Hepatocyte (in vitro differentiated cells): ENCODE results near the gene ZBTB8B. TPM values are rescaled to one million over a fixed set of nuclear protein-coding genes. Genes with fewer than 3 reads are reported as not detected.
"Not testable (repeated sequence)": the region's sequence is repeated elsewhere in the genome, so short reads cannot be mapped to it uniquely, and the experiment has no call there.

Experiments
- DNase-seq: peaks from one replicate; pipeline ENCODE4 v3.0.0-alpha.2; 2016; ENCODE audit warnings: low spot score
- H2AFZ ChIP-seq: fragments of 200-600 bp; sonication (generic); 2 replicates; pipeline ENCODE4 v1.6.0; 2016; ENCODE audit warnings: antibody characterized with exemption, mild to moderate bottlenecking
- H3K27ac ChIP-seq: fragments of 200-600 bp; sonication (generic); 2 replicates; pipeline ENCODE4 v1.5.1; 2016; ENCODE audit warnings: mild to moderate bottlenecking
- H3K27me3 ChIP-seq: fragments of 200-600 bp; sonication (generic); 2 replicates; pipeline ENCODE4 v1.6.1; 2016
- H3K36me3 ChIP-seq: fragments of 200-600 bp; sonication (generic); replicated peaks from 2 replicates; pipeline ENCODE4 v1.5.1; 2016; ENCODE audit warnings: low read depth; ENCODE audit not compliant: insufficient read depth
- H3K4me1 ChIP-seq: fragments of 200-600 bp; sonication (generic); 2 replicates; pipeline ENCODE4 v1.5.1; 2016; ENCODE audit warnings: mild to moderate bottlenecking, moderate library complexity; ENCODE audit not compliant: insufficient read depth
- H3K4me2 ChIP-seq: fragments of 200-600 bp; sonication (generic); 2 replicates; pipeline ENCODE4 v1.6.0; 2016
- H3K4me3 ChIP-seq: fragments of 200-600 bp; sonication (generic); 2 replicates; pipeline ENCODE4 v1.5.1; 2016; ENCODE audit warnings: mild to moderate bottlenecking
- H3K79me2 ChIP-seq: fragments of 200-600 bp; sonication (generic); 2 replicates; pipeline ENCODE4 v1.6.0; 2017; ENCODE audit warnings: mild to moderate bottlenecking
- H3K9me2 ChIP-seq: fragments of 200-600 bp; sonication (generic); replicated peaks from 2 replicates; pipeline ENCODE4 v1.6.0; 2017; ENCODE audit warnings: mild to moderate bottlenecking; ENCODE audit not compliant: insufficient read depth
- H3K9me3 ChIP-seq: fragments of 200-600 bp; sonication (generic); 2 replicates; pipeline ENCODE4 v1.5.1; 2016; ENCODE audit warnings: low read depth, mild to moderate bottlenecking
- H4K20me1 ChIP-seq: fragments of 200-600 bp; sonication (generic); 2 replicates; pipeline ENCODE4 v1.6.0; 2016; ENCODE audit warnings: mild to moderate bottlenecking; ENCODE audit not compliant: insufficient read depth, poor library complexity, severe bottlenecking
- EZH2 ChIP-seq: fragments of 200-600 bp; sonication (generic); IDR thresholded peaks from 2 replicates; pipeline ENCODE4 v1.6.1; 2016; ENCODE audit warnings: antibody characterized with exemption, mild to moderate bottlenecking, borderline replicate concordance
- EZH2phosphoT487 ChIP-seq: fragments of 200-600 bp; sonication (generic); IDR thresholded peaks from one replicate; pipeline ENCODE4 v1.6.1; 2018; ENCODE audit warnings: antibody characterized with exemption, mild to moderate bottlenecking, low read depth, moderate library complexity; ENCODE audit not compliant: unreplicated experiment, severe bottlenecking
- WGBS: methylation state at CpG from one replicate; pipeline ENCODE4 v1.1.6; 2016; ENCODE audit warnings: low lambda C conversion rate; ENCODE audit errors: missing lambda C conversion rate; 5-methylcytosine and 5-hydroxymethylcytosine counted together
- polyA plus RNA-seq: library from polyadenylated mRNA; unstranded; fragments of >200 nt; fragmentation: Nextera tagmentation; extraction: Ambion mirVana; gene quantifications from 2 replicates; pipeline ENCODE4 v1.2.1, GENCODE V29; 2016
- total RNA-seq: library from RNA; depleted of rRNA; stranded (reverse); fragments of >200 nt; gene quantifications from 2 replicates; pipeline ENCODE4 v1.2.3, GENCODE V29; 2014
- TF ChIP-seq, protein P1 (sequence below): fragments of 200-600 bp; sonication (generic); IDR thresholded peaks from 2 replicates; pipeline ENCODE4 v1.5.1; 2016; ENCODE audit warnings: antibody characterized with exemption, mild to moderate bottlenecking; ENCODE audit not compliant: poor library complexity

ZBTB8B gene
- total and polyA plus RNA-seq, 2 experiments from 2014 or later, result 0.28 to 0.90 TPM

DNA sequence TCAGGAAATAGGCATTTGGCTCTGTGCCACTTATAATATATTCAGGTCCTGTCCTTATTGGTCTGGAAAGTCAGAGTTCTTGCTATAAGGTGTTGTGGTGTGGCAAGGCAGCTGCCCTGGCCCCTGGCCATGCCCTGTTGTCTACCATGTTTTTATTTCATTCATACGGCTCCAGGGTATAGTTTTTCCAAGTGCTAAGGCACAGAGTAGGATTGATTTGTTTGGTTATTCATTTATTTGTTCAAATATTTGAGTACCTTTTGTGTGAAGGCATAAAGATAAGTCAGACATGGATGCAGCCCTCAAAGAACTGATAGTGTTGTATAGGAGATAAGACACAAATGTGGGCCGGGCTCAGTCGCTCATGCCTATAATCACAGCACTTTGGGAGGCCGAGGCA, 10.1 kb downstream of the ZBTB8B start:
- no peak for DNase-seq
- no peaks in the 10 kb centered on the region for H3K36me3 ChIP-seq
- no peak overlapping the region for H3K4me3 ChIP-seq
- H3K27ac ChIP-seq, result no peak overlapping the region
- H4K20me1 ChIP-seq, result no peaks in the 10 kb centered on the region
- no peaks in the 10 kb centered on the region for H3K4me1 ChIP-seq
- H3K27me3 ChIP-seq, result no peaks in the 10 kb centered on the region
- no peaks in the 10 kb centered on the region for H3K9me3 ChIP-seq
- H2AFZ ChIP-seq, result no peak overlapping the region
- no peak overlapping the region for H3K4me2 ChIP-seq
- TF ChIP-seq, protein P1, sequence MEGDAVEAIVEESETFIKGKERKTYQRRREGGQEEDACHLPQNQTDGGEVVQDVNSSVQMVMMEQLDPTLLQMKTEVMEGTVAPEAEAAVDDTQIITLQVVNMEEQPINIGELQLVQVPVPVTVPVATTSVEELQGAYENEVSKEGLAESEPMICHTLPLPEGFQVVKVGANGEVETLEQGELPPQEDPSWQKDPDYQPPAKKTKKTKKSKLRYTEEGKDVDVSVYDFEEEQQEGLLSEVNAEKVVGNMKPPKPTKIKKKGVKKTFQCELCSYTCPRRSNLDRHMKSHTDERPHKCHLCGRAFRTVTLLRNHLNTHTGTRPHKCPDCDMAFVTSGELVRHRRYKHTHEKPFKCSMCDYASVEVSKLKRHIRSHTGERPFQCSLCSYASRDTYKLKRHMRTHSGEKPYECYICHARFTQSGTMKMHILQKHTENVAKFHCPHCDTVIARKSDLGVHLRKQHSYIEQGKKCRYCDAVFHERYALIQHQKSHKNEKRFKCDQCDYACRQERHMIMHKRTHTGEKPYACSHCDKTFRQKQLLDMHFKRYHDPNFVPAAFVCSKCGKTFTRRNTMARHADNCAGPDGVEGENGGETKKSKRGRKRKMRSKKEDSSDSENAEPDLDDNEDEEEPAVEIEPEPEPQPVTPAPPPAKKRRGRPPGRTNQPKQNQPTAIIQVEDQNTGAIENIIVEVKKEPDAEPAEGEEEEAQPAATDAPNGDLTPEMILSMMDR, result no peak
- TF ChIP-seq EZH2phosphoT487, result no peak
- no peak for TF ChIP-seq EZH2
- 48% methylated on average over 4 of the region's 4 CpGs for WGBS
- H3K9me2 ChIP-seq, result no peaks in the 10 kb centered on the region
- no peaks in the 10 kb centered on the region for H3K79me2 ChIP-seq

DNA sequence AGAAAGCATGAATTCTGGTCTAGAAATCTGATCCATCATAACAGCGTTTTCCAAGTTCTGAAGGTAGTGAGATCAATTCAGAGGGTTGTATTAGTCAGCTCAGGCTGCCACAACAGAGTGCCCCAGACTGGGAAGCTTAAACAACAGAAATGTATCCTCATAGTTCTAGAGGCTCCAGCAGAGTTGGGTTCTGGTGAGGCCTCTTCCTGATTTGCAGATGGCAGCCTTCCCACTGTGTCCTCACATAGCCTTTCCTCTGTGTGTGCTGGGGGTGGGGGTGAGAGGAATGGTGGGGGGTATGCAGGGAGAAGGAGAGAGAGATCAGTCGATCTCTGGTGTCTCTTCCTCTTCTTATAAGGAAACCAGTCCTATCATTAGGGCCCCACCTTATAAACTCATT, 15.1 kb downstream of the ZBTB8B start:
- H3K9me3 ChIP-seq, result no peaks in the 10 kb centered on the region
- 85% methylated on average over 2 of the region's 2 CpGs for WGBS

DNA sequence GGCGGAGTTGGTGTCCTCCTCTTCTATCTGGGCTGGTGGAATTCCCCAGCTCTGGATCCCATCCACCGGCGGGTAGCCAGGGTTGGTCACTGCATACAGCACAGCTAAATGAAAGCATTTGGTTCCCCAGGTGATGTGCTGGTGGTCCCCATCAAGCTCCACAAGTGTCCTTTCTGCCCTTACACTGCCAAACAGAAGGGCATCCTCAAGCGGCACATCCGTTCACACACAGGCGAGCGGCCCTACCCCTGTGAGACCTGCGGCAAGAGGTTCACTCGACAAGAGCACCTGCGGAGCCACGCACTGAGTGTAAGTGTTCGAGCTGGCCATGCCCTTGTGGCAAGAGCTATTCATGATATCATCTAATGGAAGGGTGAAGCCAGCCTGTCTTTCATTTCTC, 15.9 kb downstream of the ZBTB8B start:
- Histone ChIP-seq H3K27me3 (no peaks in the 10 kb centered on the region), H3K4me1 (peaks cover 8% of the 10 kb centered on the region), H3K4me2 (no peak overlapping the region), H3K9me2 (no peaks in the 10 kb centered on the region), H2AFZ (no peak overlapping the region), H3K36me3 (no peaks in the 10 kb centered on the region), H3K79me2 (no peaks in the 10 kb centered on the region), H3K9me3 (no peaks in the 10 kb centered on the region), H4K20me1 (no peaks in the 10 kb centered on the region), H3K4me3 (no peak overlapping the region), H3K27ac (no peak overlapping the region)
- WGBS, result 93% methylated on average over 12 of the region's 12 CpGs
- DNase-seq, result no peak
- TF ChIP-seq, protein P1, result no peak
- TF ChIP-seq EZH2phosphoT487 (no peak), EZH2 (no peak)

More for the DNA sequence above, 15.1 kb downstream of the ZBTB8B start:
- DNase-seq, result no peak
- Histone ChIP-seq H3K36me3 (no peaks in the 10 kb centered on the region), H3K4me3 (no peak overlapping the region), H3K27me3 (no peaks in the 10 kb centered on the region), H3K27ac (no peak overlapping the region), H4K20me1 (no peaks in the 10 kb centered on the region), H3K9me2 (no peaks in the 10 kb centered on the region), H3K4me2 (no peak overlapping the region), H3K4me1 (no peaks in the 10 kb centered on the region), H2AFZ (no peak overlapping the region), H3K79me2 (no peaks in the 10 kb centered on the region)
- TF ChIP-seq EZH2phosphoT487, result no peak
- TF ChIP-seq, protein P1, result no peak
- no peak for TF ChIP-seq EZH2

DNA sequence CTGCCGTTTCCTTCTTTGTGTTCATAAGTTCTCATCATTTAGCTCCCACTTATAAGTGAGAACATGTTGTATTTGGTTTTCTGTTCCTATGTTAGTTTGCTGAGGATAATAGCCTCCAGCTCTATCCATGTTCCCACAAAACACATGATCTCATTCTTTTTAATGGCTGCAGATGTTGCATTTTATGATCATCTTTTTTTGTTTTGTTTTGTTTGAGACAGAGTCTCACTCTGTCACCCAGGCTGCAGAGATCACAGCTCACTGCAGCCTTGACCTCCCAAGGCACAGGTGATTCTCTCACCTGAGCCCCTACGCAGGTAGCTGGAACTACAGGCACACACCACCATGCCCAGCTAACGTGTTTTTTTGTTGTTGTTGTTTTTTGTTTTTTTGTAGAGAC, 16.9 kb downstream of the ZBTB8B start:
- H2AFZ ChIP-seq, H3K9me2 ChIP-seq, H3K27me3 ChIP-seq, H3K4me2 ChIP-seq, H3K27ac ChIP-seq, H3K9me3 ChIP-seq, H3K36me3 ChIP-seq, H3K79me2 ChIP-seq, DNase-seq, H3K4me3 ChIP-seq, H4K20me1 ChIP-seq: not testable (repeated sequence)
- WGBS, result 94% methylated on average over 3 of the region's 3 CpGs
- H3K4me1 ChIP-seq, result peaks cover 11% of the 10 kb centered on the region
